NCI-H345 (cell line): ENCODE results near the gene ZNF217.
"Not testable (repeated sequence)": the region's sequence is repeated elsewhere in the genome, so short reads cannot be mapped to it uniquely, and the experiment has no call there.

Experiments used
- DNase-seq: peaks from one replicate; lab custom pipeline; 2025; lab: John Stamatoyannopoulos, UW

The ZNF217 gene

GRCh38 chr20:53598140-53599043 lies 4.8 kb upstream of the ZNF217 start:
- DNase-seq = no peak

GRCh38 chr20:53597521-53598120 lies 4.0 kb upstream of the ZNF217 start:
- DNase-seq = no peak

DNA sequence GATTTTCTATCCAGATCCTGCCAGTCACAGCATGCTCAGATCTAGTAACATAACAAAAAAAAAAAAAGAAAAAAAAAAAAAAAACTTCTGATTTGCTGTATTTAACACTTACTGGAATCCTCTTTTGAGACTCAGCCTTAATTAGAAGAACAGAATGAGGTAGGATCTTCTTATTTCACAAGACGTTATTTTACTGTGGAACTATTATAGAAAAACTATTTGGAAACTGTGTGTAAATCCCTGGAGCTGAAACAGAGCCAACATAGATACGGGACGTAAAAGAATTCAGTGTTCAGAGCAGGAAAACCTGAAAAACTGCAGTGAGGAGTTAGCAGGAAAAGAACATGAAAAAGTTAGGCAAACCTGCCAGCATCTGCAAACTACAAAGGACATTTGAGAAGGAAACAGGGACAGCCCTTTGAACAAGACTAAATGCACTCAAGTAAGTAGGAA lies 3.4 kb upstream of the ZNF217 start:
- no peak for DNase-seq

DNA sequence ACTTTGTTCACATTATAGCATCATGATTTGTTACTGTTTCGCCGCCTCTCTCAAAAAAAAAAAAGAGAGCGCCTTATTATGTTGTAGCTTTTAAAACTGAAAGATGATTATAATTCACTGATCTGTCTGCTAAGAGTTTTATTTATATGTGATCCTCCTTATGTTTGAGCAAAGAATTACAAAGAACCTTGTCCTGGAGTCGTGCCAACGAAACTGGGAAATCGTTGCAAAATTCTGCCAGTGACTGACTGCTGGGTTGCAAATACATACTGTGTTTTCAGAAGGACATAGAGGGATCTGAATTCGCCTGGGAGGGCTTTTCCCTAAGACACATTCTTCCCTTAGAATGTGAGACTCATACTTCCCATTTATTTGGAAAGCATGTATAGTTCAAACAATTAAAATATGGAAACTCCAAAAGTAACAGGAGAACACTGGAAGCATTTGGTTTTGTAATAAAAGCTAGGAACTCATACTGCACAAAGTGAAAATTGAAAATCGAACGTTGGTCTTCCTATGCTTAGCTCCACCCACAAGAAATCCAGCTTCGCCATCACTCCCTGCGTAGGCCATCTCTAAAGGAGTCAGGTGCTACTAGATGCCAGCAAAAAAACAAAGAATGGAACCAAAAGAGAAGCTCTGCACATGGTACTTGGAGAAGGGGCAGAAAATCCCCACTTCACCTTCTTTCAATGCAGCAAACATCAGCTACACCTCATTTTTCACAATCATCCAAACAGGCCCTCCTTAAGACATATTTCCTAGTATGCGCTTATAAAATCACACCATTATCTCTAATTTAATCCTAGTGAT lies 2.8 kb upstream of the ZNF217 start:
- DNase-seq = not testable (repeated sequence)

- DNase-seq = not testable (repeated sequence)
Measured at GRCh38 chr20:53595742-53596141, 2.1 kb upstream of the ZNF217 start.

DNA sequence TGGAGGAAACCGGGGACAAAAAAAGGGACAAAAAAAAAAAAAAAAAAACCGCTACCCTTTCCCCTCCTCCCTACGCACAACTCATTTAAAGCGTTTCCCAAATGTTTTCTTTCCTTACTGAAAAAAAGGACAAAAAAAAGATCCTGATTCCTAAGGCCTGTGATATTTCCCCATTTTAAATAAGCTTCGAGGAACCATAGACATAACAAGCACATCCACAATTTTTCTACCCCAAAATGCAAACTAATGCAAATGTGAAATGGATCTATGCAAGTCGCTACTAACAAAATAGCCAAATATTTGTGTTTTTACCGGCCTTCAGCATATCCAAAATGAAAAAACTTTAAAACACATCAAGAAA lies 1.4 kb upstream of the ZNF217 start:
- DNase-seq = no peak

- peak; percentile 95 for DNase-seq
Measured at GRCh38 chr20:53594068-53595017, 704 bp upstream of the ZNF217 start.

DNA sequence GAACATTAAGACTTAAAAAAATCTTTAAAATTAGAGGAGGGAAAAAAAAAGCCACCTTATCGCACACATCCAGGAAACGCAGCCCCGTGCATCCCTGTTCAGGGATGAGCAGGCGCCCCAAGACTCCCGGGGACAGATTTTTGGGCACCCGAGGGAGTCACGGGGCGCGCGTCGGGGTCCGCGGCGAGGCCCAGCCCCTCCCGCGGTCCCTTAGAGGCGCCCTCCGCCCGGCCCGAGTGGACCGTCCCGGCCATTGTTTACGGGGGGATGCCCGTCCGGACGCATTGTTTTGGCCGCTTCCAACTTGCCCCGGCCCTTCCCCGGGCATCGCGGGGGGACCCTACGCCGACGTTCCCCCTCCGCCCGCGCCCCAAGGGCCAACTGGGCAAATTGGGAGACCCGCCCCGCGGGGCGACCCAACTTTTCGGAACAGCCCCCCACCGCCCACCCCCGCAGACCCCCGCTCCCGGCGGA lies 610 bp downstream of the ZNF217 start:
- DNase-seq = no peak

GRCh38 chr20:53592454-53592991 lies 1.1 kb downstream of the ZNF217 start:
- DNase-seq = not testable (repeated sequence)

DNA sequence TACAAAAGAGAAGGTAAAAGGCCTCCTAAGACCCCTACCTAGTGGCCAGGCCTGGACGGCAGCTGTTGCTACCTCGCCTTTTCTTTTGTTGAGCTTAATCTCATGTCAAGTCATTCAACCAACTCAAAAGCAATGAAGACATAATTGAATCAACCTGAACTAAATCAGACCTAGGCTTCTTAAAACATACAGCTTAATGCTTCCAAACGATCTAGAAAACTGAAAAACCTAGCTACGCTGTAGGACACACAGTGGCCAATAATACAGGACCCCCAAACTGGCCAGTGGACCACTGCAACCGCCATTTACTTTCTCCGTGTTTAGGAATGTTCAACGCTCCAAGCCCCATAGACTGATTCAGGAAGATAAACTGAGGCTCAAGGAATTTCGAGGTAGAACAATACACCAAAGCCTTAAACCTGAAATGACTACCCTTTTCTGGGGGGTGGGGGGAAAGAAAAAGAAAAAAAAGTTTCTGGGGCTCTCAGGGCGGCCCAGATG lies 1.6 kb downstream of the ZNF217 start:
- not testable (repeated sequence) for DNase-seq

GRCh38 chr20:53591206-53591741 lies 2.4 kb downstream of the ZNF217 start:
- not testable (repeated sequence) for DNase-seq

- not testable (repeated sequence) for DNase-seq
Measured at GRCh38 chr20:53590608-53591007, 3.0 kb downstream of the ZNF217 start.

GRCh38 chr20:53590122-53590521 lies 3.5 kb downstream of the ZNF217 start:
- DNase-seq = not testable (repeated sequence)

DNA sequence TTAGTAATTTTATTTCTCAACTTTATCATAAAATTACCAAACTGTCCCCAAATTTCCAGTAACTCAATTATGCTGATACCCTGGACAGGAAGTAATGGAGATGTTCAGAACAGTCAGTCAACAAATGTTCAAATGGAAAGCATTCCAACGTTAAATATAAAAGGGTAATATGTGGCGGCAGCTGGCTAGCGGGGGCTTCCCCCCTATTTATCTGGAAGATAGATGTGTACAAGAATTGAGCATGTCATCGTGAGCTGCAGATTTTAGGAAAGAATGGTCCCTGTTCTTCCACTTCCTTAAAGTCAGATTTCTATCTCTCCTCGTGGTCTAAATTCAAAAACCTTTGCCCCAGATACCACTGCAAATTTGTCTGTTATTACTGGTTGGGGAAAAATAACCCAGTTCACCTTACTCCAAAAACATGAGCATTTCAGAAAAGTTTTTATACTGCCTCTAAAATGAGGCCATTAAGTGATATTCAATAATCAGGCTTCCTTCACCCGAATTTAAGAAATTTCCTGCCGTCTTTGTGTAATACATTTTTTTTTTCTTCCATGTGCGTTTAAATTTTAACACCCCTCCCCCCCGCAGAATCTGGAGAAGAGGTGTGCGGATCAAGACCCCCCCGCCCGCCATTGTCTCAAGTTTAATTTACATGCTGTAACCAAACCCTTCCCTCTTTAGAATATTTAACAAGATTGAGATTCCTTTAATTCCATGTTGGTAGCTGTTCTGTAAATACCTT lies 4.1 kb downstream of the ZNF217 start:
- DNase-seq = not testable (repeated sequence)

GRCh38 chr20:53587157-53587703 lies 6.4 kb downstream of the ZNF217 start:
- not testable (repeated sequence) for DNase-seq

DNA sequence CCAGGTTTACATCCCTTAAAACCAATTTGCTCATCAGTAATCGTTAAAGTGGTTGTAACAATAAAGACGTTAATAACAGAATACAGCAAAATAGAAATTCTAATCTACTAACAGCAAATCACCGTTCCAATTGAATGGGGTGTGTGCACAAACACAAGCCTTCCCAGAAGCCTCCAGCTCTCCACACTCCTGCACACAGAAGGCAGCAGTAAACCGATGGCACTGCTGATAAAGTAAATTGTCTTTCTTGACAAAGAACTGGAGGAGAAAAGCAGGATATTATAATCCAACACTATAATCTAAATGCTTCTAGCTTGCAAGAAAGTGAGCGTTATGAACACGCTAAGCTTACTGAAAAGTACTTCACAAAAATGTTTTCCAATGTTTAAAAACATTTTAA lies 7.0 kb downstream of the ZNF217 start:
- DNase-seq = no peak

GRCh38 chr20:53585910-53586309 lies 7.7 kb downstream of the ZNF217 start:
- DNase-seq = not testable (repeated sequence)

DNA sequence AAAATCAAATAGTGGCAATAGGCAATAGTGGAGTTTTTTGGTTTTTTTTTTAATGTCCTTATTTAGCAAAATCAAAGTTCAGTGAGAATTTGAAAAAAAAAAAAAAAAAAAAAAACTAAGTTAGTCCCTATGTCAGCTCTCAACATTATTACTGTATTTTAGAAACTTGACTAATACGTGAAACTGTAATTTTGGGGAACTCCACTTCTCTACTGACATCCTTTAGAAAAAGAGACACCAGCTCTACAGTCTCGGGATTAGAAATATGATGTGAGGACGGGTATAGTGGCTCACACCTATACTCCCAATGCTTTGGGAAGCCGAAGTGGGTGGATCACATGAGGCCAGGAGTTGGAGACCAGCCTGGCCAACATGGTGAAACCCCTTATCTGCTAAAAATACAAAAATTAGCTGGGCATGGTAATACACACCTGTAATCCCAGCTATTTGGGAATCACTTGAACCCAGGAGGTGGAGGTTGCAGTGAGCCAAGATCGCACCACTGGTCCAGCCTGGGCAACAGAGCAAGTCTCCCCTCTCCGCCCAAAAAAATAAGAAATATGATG lies 8.6 kb downstream of the ZNF217 start:
- not testable (repeated sequence) for DNase-seq

- not testable (repeated sequence) for DNase-seq
Measured at GRCh38 chr20:53584550-53584913, 9.1 kb downstream of the ZNF217 start.
